ENCODE results near the gene GOLGA6B.
A peak's percentile ranks its signal among the peaks of the same experiment; 100 is the strongest.
"Not testable (repeated sequence)": the region's sequence is repeated elsewhere in the genome, so short reads cannot be mapped to it uniquely, and the experiment has no call there.

The GOLGA6B gene, protein sequence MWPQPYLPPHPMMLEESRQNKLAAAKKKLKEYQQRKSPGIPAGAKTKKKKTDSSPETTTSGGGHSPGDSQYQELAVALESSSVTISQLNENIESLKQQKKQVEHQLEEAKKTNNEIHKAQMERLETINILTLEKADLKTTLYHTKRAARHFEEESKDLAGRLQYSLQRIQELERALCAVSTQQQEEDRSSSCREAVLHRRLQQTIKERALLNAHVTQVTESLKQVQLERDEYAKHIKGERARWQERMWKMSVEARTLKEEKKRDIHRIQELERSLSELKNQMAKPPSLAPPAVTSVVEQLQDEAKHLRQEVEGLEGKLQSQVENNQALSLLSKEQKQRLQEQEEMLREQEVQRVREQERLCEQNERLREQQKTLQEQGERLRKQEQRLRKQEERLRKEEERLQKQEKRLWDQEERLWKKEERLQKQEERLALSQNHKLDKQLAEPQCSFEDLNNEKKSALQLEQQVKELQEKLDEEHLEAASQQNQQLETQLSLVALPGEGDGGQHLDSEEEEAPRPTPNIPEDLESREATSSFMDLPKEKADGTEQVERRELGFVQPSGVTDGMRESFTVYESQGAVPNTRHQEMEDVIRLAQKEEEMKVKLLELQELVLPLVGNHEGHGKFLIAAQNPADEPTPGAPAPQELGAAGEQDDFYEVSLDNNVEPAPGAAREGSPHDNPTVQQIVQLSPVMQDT

DNA sequence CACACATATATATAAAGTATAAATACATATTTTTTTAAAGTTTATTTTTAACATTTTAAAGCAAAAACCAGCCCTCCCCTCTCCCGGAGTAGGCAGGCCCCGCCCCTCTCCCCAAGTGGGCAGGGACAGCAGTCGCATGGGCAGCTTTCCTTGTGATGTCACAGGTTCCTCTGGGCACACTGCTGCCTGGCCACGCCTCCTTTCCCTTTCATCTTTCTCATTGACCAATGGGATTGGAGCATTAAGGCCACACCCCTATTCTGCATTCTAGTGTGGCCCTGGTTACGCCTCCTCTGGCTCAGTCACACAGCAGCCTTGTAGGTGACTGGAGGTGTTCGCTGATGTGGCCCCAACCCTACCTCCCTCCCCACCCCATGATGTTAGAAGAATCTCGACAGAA lies at the start of gene GOLGA6B:
GOLGA6B (plus strand) TSS at position 301 of the 400 bp plus-strand sequence; CDS start at position 342, 41 bp downstream.
- not testable (repeated sequence) for DNase-seq

DNA sequence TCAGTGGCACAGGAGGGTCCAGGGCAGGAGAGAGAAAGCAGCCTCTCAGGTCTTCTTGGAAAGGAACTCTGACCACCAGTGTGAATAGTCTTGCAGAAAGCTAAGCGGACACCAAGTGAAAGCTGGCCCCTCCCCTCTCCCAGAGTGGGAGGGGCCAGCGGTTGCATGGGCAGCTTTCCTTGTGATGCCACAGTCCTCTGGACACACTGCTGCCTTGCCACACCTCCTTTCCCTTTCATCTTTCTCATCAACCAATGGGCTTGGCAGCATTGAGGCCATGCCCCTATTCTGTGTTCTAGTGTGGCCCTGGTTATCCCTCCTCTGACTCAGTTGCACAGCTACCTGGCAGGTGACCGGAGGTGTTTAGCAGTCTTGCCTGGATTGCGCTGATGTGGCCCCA lies 49.7 kb upstream of the GOLGA6B start:
- no peak for DNase-seq

DNA sequence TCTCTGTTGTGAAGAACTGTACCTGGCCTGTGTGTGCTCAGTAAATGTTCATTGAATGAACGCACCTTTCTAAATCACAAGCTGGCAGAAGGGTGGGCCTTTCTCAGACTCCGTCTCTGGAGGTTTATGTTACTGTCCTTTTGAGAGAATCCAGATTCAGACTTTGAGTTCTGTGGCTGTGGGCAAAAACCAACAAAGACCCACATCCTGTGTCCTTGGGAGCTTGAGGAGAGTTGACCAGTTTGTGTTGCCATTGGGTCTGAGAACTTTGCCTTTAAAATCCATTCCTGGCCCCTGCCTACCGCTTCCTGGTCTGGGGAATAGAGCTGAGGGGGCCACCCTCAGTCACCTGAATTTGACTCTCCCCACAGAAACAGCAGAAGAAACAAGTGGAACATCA lies 46.4 kb upstream of the GOLGA6B start:
- DNase-seq, result not testable (repeated sequence)

DNA sequence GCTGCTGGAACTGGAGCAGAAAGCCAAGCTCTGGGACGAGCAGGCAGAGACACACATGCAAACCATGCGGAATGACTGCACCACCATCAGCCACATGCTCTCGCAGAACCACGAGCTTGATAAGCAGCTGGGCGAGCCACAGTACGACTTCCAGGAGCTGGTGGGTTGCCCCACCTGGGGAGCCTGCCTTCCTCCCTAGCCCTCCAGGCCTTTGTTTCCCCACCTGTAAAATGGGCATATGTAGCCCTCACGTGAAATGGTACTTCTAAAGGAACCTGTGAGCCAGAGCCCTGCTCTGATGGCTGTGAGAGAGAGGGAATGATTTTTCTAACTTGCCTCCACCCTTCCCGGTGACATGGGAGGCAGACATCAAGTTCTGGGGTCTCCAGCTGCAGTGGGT lies 44.6 kb upstream of the GOLGA6B start:
- DNase-seq, result no peak

DNA sequence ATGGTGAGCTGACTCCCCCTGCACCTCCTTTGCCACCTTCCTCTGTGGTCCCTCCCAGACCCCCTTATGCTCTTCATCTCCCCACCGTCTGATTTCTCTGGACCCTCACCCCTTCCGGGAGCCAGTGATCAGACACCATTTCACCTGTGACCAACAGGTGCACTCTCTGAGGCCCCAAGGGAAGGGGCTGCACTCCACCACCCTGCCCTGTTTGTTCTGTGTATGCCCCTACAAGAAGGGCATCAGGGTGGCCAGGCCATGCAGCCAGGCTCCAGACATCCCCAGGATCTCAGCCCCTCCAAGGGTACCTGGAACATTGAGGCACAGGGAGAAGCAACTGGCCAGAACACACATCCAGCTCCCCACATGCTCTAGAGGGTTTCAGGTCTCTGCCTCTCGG lies 42.2 kb upstream of the GOLGA6B start:
- not testable (repeated sequence) for DNase-seq

DNA sequence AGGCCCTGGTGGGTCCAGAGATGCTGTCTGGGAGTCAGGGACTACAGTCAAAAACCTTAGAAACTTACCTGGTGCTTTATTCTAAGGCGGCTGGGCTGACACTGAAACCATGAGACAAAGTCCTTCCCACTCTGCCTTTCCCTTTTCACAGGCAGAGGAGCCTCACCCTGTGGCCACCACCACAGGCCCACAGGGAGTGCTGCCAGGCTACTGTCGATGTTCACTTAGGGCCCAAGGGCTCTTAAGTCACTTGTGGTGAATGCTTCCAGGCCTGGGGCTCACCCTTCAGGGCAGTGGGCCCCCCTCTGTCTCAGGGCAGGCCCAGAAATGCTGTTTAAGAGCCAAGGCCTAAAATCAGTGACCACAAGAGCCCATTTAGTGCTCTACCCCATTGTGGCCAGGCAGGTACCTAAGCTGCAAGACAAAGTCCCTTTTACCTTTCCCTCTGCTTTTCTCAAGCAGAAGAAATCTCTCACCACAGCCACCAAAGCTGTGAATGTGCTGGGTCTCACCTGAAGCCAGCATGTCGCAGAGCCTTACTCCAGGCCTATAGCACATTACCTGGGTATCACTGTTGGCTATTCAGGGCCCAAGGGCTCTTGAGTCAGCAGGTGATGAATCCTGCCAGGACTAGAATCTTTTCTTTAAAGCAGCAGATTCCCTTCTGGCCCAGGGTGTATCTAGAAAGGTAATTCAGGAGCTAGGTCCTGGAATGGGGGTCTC lies 39.5 kb upstream of the GOLGA6B start:
- DNase-seq, result peak; percentile 74

DNA sequence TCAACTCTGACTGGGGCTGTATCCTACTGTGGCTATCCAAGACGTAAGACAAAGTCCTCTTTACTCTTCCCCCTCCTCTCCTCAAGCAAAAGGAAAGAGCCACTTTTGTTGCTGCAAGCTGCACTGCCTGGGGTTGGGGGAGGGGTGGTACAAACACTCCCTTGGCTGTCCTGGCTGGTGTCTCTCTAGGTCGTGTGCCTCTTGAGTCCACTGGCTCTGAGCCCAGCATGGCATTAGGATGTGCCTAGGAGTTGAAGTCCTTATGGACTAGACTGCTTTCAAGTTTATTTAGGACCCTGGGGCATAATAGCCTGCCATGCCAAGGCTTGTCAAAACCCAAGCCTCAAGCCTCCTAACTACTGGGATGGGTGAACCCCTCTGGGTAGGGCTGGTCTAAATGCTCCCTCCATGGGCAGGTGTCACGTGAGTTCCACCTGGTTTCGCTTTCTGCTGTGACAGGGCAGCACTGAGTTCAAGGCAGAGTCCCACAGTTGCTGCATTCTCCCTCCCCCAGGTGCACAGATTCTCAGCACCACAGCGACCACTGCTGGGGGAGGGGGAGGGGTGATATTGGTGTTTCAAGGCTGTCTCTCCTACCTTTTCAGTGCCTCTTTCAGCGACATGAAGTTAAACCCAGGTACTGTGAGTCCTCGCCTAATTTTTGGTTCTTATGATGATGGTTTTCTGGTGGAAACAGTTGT lies 38.8 kb upstream of the GOLGA6B start:
- DNase-seq, result peak; percentile 97

DNA sequence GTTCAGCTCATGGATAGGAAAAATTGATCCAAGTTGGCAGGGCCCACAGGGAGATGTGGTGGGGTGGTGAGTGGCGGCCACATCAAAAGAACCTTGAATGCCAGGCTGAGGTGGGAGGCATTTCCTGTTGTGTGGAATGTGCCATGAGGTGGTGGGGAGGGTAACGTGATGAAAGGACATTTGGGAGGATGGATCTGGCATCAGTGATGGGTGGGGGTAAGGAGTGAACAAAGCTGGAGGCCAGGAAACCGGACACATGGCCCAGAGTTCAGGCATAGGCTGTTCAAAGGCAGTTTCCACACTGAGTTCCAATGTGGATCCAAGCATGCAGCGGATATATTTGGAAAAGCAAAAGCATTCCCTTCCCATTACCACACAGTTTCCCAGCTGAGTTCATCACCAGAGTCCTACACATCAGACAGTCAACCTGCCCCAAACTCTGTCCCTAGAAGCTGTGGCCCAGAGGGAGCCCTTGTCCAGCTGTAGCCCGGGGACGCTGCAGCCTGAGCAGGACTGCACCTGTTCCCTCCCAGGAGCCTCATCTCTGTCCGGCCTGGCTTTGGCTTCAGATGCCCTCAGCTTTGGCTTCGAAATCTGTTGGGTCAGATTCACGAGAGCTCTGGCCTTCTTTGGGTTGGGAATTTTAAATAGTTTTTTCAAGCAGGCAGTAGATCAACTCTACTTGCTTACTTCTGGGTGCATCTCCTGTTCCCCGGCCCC lies 37.8 kb upstream of the GOLGA6B start:
- no peak for DNase-seq

DNA sequence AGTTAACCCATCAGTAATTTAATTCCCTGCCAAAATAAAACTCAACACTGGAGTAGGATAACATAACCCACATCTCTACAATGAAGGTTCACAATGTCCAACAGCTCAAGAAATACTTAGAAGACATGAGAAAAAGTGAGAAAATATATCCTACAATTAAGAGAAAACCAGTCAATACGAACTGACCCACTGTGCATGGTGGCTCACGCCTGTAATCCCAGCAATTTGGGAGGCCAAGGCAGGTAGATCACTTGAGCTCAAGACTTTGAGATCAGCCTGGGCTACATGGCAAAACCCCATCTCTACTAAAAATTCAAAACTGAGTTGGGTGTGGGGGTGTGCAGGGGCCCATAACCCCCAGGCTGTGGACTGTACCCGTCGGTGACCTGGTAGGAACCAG lies 30.6 kb upstream of the GOLGA6B start:
- not testable (repeated sequence) for DNase-seq

DNA sequence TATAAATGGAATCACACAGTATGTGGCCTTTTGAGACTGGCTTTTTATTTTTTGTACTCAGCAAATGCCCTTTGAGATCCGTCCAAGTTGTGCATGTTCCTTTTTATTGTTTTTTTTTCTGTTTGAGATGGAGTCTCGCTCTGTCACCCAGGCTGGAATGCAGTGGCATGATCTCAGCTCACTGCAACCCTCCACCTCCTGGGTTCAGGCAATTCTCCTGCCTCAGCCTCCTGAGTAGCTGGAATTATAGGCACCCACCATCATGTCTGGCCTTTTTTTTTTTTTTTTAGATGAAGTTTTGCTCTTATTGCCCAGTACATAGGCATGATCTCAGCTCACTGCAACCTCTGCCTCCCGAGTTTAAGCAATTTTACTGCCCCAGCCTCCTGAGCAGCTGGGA lies 28.3 kb upstream of the GOLGA6B start:
- DNase-seq, result not testable (repeated sequence)

DNA sequence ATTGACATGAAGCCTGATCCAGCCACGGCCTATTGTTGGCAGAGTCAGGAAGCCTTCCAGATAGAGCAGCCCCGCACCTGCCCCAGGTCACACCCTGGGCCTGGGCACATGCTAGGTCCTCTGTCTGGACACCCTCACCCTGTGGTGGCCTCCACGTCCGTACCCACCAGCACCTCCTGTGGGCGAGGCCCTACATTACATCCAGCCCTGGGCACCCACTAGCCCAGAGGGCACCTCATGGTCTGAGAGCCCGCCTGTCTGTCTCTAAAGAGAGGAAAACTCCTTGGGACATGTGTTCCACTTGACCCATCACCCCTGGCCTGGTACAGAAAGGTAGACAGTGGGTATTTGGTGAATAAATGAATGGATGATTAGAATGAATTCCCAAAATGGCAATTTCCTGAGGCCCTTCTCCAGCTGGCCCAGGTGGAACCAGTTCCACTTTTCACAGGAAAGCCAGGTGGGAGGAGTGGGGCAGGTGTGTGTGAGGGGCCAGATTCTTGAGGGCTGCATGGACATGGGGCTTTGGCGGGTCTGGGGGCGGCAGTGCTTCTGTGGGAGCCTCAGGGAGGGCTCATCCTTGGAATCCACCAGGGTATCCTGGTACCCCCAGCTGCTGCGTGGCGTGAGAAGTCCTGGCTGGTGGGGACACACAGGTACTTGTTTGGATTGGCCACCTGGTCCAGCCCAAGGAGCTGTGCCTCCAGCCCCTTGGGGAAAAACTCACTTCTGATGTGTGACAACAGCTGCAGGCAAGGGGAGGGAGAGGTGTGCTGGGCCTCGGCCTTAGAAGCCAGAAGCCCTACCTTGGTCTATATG lies 26.0 kb upstream of the GOLGA6B start:
- DNase-seq, result not testable (repeated sequence)

DNA sequence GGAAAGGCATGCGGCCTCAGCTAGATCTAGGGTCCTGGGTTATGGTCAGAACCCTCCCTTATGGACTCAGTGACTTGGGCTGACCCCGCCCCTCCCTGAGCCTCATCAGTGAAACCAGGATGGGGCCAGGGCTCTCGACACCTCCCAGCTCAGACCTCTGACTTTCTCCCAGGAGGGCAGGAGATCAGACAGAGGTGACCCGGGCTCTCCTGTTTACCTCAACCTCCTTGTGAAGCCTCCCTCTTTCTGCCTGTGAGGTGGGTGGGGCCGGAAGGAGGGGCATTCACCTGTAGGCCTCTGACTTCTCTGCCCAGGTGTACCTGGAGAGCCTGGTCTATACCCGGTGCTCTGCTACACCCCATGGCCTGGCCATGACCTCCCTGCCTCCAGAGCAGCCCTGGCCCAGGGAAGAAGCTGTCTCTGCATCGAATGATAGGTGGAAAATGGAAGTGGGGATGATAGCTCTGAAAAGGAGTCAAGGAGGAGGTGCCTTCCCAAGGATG lies 25.4 kb upstream of the GOLGA6B start:
- DNase-seq, result not testable (repeated sequence)

DNA sequence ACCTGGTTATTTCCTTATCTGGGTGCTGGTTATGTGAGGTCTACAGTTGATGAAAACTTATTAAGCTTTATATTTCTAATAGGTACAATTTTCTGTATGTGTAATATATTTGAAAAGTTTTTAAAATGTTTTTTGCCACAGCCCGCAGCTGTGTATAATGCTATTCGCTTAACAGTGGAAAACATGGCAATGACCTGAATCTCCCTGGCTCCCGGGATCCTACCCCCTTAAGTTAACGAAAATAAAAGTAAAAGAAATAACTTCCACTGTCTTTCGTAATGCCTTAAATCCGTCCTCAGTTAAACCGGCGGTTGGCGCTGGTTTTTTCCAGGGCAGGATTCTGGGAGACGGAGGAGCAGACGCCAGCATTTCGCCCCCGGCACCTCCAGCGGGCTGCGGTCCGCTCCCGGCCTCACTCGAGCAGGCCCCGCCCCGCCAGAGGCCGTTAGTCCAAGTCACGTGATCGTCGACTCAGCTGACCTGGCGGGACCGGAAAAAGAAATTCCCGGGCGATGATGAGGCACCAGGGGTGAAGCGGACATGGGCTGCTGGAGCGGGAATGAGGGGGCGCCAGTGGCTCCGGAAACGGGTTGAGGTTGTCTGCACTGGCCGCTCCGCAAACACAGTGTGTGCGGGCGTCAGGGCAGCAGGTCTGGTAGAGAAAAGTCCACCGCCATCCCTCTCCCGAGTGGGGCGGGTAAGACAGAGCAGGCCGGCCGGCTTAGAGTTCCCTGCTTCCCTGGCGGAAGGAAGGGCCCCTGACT lies 17.8 kb upstream of the GOLGA6B start:
- not testable (repeated sequence) for DNase-seq

DNA sequence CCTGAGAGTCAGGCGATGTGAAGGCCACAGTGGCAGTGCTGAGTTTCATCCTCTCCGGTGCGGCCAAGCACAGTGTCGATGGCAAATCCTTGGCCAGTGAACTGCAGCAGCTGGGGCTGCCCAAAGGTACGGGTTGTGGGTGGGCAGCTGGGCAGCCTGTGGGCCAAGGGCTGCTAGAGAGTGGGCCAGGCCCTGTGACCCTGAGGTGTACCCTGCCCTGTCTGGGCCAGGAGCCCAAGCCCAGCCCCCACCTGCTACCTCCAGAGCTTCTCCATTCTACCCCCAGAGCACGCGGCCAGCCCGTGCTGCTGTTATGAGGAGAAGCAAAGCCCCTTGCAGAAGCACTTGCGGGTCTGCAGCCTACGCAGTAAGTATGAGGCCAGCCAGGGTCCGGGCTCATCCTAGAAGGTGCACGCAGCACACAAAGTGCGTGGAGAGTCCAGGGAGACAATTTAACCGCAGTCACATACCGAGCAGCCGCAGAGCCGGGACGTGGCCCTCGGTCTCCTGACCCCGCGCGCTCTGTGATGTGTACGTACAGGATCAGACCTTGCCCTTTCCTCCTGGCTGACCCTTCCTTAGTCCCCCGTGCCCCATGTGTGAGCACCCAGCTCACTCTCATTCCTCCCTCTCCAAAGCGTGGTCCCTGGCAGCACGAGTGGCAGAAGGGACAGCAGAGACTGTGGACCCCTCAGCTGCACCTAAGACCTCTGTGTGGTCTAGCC lies 14.6 kb upstream of the GOLGA6B start:
- not testable (repeated sequence) for DNase-seq

DNA sequence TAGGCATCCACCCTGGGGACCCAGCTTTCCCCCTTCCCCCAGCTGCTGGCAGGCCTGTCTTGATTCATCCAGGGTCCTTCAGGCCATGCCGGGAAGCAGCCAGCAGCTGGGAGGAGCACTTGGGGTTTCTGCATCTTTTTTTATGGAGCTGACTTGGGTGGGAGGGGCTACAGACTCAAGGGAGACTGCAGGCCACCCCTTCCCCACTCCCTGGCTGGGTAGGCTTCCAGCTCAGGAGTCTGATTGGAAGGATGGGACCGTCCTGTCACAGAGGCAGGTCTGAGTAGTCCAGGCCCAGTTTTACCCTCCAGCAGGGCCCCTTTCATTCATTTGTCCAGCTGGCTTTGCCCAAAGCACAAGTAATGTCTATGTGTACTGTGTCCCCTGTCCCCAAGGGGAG lies 12.2 kb upstream of the GOLGA6B start:
- not testable (repeated sequence) for DNase-seq

DNA sequence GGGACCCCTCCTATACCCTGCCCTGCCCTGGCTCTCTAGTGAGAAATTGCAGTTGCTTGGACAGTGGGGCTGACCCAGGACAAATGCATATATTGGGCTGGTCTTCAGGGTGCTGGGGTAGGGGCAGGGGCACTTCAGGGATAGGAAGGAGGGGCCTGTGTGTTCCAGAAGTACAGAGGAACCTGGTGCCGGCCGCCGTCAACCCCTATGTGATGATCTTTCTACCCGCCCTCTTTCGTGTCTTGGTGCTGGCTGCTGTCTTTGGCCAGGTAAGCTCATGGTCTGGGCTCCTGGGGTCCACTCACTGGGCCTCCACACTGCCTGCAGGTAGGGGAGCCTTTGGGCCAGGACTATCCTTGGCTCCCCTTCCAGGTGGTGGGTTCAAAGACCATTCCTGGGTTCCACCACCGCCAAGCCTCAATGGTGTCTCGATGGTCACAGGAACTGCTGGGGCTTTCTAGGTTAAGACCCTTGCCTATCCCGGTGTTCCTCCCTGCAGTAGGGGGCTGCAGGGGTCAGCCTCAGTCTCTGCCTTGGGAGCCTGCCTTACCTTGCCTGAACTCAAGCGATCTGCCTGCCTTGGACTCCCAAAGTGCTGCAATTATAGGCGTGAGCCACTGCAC lies 5.8 kb upstream of the GOLGA6B start:
- DNase-seq, result not testable (repeated sequence)

DNA sequence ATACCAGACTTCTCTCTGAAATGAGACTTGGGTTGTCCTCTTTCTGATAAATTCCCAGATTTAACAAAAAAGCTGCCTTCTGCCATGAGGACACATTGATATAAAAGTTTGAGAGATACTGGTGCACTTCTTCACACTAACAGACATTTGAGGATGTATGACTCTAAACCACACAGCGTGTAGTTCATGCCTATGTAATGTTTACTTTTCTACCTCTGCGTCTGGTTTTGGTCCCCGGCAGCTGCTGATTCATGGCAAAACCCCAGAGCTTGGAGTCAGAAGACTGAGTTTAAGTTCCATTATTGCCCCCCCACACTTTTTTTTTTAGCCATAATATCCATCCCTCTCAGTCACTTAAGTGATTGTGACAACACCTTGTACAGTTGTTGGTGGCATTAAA lies 1.5 kb downstream of the GOLGA6B start:
- DNase-seq, result not testable (repeated sequence)

DNA sequence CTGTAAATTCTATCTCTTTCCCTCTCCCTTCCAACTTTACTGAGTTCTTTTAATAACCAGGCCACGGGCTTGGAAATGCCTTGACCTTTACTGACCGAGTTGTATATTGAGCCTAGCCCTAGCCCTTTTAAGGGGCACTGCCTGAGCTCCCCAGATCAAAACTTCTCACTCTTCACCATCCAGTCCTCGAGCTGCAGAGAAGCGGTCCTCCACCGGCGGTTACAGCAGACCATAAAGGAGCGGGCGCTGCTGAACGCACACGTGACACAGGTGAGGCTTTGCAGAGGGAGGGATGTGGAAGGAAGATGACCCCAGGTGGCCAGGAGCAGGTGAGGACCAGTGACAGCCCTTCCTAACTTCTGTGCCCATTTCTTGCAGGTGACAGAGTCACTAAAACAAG lies 6.6 kb downstream of the GOLGA6B start:
- not testable (repeated sequence) for DNase-seq

DNA sequence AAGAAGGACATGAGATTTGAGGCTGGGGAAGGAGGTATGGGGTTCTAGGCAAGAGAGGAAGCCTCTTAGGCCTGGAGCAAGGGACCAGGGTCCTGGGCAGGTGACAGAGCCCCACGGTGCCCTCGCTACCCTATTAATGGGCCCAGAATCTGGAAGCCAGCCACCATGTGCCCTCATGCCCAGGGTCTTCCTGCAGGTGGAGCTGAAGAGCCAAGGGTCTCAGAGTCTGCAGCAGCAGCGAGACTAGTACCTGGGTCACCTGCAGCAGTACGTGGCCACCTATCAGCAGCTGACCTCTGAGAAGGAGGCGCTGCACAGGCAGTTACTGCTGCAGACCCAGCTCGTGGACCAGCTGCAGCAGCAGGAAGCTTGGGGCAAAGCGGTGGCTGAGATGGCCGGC lies 9.4 kb downstream of the GOLGA6B start:
- DNase-seq, result not testable (repeated sequence)
